GM19193 (cell line): ENCODE results near the gene RPS23.

Source experiments
- POLR2A ChIP-seq: IDR thresholded peaks from 4 replicates; pipeline ENCODE4 v1.6.1; 2011; ENCODE audit not compliant: insufficient read depth, insufficient read length; ENCODE audit errors: extremely low read depth

The RPS23 gene

DNA sequence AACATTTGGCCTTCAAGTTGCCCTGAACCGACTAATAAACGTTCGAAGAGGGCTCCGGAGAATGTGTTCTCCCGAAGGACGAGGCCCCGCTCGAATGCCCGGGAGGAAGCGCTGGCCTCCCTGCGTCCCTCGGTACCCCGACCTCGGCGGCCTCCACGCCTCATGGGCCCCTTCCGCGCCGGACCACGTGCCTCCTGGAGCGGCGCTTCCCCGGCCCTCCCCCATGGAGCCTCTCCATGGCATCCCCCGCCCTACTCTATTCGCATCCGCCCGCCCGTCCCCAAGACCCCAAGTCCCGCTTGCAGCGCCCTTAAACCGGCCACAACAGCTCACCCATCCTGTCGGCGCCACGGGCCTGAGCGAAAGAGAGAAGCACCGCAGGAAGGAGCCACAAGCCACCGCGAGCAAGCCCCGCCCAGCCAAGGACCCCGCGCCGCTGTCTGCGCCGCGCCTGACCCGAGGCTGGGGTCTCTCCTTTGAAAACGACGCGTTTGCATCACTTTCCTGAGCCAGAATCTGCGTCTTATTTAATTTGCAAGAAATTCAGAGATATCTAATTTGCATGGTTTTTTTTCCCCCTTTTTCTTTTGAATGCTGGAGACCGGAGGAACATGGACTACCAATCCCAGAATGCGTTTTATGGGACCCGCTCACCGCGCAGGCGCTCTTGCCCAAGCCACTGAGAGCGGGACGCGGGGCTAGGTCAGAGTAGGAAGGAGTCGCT is at the start of gene RPS23:
Gene RPS23, minus strand, starts transcription at position 368 of the 724 bp plus-strand sequence. Its CDS starts 31 bp downstream, at position 337.
- peak; percentile 98 for TF ChIP-seq POLR2A

DNA sequence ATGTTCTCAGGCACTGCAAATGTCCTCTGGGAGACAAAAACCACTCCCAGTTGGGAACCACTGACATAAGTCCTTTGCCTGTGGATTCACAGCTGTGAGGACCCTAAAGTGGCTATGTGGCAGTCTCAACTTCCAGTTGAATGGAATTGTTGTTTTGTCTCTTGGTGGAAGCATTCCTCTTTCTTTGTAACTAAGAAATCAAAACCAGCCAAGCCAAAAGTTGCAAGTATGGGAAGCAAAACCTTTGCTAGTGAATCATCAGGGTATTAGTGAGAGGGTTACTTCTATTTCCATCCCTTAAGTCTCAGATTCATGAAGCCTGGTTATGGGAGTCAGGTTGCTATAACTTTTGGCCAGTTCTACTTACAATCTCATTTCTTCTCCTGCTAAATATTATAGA is 49.8 kb upstream of the RPS23 start:
- no peak for TF ChIP-seq POLR2A

DNA sequence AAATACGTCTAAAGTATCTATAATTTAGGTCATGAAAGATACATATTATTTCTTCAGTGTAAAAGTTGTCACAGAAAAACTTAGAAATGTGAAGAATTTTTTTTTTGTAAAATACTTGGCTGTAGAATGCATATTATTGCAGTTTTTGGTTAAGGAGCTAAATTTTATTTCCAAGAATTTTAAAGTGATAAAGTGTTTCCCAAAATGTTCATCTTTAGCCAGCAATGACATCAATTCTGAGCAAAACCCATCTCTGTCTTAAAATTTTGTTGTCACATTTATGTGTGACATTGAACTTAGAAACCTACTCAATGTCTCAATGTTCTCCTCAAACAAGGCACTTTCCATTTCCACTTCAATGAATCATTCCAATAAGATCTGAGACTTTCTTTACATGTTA is 47.8 kb upstream of the RPS23 start:
- no peak for TF ChIP-seq POLR2A

DNA sequence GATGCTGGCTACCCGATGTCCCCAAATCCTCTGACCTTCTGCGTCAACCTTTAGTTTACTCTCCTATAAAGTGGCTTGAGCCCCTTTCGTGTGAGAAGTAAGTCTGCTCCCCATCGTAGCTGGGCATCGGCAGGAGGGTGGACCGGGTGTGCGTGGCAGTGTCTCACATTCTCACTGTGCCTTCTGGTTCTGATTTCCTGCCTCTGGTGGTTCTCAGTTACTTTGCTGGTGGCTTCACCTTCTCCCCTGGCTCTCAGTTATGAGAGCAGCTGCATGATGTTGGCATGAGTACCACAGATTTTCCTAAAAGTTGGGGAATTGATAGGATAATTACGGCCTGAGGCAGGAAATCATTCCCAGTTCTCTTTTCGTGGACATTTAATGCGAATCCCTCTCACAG is 47.0 kb upstream of the RPS23 start:
- no peak for TF ChIP-seq POLR2A

DNA sequence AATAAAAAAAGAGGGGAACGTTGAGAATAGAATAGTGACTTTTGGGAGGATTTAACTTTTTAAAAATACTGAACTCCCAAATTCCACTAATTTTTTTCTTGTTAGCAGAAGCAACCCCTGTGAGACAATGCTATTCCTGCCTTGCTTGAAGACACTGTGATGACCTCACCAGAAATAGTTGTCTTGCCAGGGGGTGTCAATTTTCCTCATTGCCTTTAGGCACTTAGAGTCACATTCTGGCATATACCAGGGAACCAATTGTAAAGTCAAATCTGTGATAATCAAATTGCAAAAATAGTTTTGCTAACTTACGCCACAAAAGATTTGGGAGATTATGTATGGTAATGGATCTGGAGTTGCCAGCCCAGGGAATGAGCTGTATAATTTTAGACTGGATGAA is 42.8 kb upstream of the RPS23 start:
- no peak for TF ChIP-seq POLR2A

DNA sequence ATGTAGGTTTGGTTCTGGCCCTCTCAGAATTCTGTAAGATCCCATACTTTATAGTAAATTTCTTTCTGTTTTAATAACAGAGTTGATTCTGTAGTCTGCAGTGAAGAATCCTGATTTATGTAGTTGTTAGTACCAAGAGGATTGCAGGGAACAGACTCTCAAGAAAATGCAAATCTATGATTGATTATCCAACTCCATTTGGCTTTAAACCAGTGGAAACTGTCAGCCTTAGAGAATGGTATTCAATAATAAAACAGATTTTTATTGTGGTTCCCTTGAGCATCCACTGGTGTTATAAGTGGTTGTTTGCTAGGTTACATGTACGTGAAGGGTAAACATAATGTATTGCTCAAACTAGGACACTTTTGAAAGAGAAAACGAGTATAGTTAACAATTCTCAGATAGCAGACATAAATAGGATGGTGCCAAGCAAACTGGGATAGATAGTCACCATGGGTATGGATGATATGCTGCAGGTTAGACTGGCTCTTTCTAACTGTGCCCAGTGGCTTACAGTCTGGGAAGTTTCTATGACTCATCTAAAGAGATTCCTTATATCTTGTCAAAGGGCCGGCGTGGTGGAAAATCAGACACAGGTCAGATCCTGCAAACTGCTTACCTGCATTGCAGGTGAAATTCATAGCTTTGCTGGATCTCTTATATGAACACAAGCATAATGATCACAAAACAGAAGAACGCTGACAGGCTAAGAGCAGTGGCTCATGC is 41.7 kb upstream of the RPS23 start:
- TF ChIP-seq POLR2A: no peak

DNA sequence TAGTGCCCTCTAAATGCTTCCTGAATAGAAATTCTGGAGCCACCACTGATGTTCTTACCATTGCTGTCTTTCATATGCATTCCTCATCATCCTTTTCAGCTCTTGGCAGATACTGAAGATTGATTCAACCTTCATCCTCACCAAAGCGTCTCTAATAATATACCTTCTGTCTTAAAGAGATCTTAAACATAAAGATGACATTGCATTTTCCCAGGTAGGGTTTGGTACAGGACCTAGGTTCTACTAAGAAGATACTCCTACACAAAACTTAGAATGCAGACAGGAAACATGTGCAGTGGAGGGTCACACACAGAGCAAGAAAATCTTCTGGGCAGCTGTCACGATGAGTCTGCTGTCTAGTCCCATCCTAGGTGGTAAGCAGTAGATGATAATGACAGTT is 41.0 kb upstream of the RPS23 start:
- TF ChIP-seq POLR2A: no peak

DNA sequence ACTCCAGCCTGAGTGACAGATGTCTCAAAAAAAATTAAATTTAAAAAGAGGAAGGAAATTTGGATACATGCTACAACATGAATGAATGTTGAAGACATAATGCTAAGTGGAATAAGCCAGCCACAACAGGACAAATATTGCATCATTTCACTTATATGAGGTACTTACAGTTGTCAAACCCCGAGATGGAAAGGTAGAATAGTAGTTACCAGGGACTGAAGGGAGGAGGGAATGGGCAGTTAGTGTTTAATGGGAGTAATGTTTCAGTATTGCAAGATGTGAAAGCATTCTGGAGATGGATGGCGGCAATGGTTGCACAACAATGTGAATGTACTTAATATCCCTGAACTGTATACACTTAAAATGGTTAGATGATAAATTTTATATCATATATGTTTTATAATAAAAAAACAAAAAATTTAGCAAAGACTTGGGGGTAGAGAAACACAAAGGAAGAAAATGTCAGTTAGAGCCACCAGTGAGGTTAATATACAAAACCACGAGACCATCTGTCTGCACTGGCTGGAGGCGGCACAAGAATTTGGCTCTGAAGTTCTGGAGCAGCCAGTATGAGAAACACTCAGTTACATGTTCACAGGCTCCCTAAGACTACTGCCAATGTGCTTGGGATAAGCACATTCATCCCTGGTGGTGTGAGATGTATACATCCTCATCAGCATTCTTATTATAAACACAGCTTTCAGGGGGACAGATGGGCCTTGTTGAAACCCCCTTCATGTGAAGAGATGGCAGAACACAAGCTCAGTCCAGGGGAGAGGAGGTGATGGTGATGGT is 37.0 kb upstream of the RPS23 start:
- no peak for TF ChIP-seq POLR2A

DNA sequence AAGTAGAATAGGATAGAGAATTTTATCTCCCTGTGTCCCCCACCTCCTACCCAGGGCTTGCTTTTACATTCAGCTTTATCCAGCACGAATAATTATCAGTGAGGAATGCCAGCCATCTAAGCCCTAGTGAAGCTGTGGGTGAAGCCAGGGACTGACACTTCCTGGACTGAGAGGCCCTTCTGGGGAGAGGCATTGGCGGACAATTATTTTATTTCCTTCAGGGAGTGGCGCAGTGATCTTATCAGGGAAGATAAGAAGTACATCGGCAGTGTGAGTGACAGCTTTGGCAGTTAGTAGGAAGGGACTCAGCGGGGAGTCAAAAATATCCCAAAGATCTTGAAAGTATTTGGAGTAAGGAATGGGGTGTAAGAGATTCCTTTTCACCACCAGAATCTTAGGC is 34.9 kb upstream of the RPS23 start:
- TF ChIP-seq POLR2A: no peak

DNA sequence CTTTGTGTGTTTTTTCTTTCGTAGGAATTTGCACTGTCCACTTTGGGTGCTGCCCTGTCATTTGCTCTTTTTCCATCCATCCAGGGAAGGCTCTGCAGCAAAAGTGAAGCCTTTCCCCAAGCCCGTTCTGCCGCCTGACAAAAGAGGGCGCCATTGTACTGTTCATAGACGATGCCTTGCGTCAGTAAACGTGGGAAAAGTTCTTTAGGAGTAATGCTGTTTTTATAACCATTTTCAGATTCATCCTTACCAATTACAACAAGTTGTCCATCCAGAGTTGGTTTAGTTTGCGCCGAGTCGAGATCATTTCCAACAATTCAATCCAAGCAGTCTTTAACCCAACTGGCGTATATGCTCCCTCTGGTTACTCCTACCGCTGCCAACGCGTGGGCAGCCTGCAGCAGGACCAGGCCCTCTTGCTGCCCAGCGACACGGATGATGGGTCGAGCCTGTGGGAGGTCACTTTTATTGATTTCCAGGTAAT is 34.3 kb upstream of the RPS23 start:
- no peak for TF ChIP-seq POLR2A

DNA sequence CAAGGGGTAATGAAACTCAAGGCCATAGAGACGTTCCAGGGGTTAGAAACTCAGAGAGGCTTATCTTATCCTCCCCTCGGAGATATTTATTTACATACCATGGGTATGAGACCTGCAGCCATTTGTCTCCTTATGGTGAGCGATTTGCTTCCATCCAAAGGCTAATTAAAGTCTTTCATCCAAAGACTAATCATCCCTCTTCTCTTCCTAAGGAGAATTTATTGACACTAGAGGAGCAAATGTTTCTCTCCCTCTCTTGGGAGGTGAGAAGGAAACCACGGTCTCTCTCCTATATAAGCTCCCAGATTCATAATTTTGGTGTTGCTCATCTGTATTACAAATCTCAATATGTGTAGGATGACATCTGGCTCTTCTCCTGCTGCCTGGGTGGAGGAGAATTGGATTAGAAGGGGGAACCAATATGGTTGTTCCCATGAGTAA is 31.0 kb upstream of the RPS23 start:
- TF ChIP-seq POLR2A: no peak

DNA sequence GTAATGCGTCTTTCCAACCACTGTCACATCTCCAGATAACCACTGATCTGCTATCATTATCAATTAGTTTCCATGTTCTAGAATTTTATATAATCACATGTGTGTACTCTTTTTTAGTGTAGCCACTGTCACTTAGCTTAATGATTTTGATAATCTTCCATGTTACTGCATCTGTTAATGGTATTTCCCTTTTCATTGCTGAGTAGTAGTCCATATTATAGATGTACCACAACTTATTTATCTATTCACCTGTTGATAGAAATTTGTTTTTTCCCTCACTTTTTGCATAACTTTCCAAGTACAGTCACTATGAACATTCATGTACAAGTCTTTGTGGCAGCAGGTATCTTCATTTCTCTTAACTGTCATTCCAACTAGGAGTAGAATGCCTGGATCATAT is 30.3 kb upstream of the RPS23 start:
- TF ChIP-seq POLR2A: no peak

DNA sequence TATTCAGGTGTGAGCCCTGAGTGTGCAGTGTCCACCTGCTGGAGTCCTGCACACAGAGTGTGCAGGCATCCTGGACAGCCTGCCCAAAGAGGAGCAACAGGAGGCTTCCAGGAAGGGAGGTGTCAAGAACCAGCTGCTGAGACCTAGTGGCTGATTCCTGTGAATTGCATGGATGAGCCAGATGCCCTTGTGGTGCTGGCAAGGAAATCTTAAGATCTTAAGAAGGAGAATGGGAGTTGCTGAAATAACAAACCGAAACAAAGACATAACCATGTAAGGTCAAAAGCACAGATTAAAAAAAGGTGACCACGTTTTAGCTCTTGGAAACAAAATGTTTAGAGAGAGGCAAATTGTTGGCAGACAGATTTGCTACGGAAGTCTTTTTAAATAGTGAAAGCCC is 29.3 kb upstream of the RPS23 start:
- TF ChIP-seq POLR2A: no peak

DNA sequence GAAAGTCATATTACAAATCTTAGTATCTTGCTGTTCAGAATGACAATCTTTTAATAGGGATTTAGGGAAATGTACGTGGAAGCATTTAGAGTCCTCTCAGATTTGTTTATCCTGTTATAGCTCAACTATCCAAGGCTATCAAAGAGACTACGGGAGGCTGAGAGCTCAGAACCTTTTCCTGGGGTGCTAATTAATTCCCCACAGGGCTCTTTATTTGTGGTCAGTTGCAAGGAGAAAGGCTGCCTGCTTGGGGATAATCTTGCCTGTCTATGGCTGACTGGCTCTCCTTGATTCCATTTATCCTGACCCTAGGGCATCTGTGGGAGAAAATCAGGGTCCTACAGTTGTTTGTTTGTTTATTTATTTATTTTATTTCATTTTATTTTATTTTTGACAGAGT is 28.0 kb upstream of the RPS23 start:
- TF ChIP-seq POLR2A: no peak

DNA sequence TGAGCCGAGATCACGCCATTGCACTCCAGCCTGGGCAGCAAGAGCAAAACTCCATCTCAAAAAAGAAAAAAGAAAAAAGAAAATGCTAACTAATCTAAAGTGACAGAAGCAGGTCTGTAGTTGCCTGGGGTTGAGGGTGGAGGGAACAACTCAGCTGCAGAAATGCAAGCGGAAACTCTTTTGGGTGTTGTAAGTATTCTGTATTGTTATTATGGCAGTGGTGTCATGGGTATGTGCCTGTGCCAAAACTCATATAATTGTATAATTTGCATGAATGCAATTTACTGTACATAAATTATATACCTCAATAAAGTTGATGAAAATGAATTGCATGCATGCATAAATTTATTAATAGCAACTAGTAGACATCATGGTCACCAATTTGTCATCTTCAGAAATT is 23.0 kb upstream of the RPS23 start:
- no peak for TF ChIP-seq POLR2A
